ENCODE measurements around the gene CYP1A2.
A peak's percentile ranks its signal among the peaks of the same experiment; 100 is the strongest.

The CYP1A2 gene

DNA sequence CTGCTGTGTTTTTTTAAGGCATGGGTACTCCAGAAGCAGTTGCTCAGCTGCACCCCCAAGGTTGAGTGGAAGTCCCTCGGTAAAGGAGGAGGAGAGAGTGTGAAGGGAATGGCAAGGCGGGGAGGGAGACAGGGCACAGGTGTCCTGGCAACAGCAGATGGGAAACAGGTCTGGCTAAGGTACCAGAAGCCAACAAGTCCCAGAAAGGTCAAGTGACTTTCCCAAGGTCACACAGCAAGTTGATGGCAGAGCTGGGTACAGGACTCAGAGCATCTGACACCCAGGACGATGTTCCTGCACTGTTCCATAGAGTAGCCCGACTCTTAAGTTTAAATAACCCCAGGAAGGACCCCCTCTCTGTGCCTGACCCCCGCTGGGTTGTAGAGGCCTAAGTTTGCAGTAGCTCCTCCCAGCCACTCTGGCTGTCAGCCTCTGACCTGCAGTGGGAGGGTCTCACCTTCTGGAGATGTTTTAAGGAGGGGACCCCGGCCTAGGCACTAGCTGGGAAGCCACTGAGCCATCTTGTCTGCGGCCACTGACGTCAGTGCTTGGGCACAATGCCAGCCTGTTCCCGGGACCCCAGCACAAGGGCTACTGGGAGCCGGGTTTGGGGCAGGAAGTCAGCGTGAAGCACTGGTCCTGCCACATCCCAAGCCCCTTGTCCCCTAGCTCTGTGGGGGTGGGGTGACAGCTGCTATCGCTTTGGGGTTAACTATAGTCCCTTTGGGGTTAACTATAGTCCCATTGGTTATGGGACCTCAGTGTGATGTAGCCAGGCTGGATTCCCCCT is 43.8 kb downstream of the CYP1A2 start:
- DNase-seq (ENCODE audit: low spot score) = no peak
- in situ Hi-C loops (cut with MboI; ENCODE audit: low sequenced_read_pairs, unreplicated experiment) = no loop called here
- no peak for TF ChIP-seq CTCF (IDR thresholded peaks at IDR 0.05; ENCODE audit: borderline replicate concordance, control extremely low read depth, extremely low read depth, insufficient read depth, missing control alignments)

- no peak for DNase-seq (ENCODE audit: low spot score)
- peak; percentile 56 for TF ChIP-seq CTCF (IDR thresholded peaks at IDR 0.05; ENCODE audit: borderline replicate concordance, control extremely low read depth, extremely low read depth, insufficient read depth, missing control alignments)
- in situ Hi-C loops (cut with MboI; ENCODE audit: low sequenced_read_pairs, unreplicated experiment) = no loop called here
These were observed 44.7 kb downstream of the CYP1A2 start for GRCh38 chr15:74793135-74794028.

DNA sequence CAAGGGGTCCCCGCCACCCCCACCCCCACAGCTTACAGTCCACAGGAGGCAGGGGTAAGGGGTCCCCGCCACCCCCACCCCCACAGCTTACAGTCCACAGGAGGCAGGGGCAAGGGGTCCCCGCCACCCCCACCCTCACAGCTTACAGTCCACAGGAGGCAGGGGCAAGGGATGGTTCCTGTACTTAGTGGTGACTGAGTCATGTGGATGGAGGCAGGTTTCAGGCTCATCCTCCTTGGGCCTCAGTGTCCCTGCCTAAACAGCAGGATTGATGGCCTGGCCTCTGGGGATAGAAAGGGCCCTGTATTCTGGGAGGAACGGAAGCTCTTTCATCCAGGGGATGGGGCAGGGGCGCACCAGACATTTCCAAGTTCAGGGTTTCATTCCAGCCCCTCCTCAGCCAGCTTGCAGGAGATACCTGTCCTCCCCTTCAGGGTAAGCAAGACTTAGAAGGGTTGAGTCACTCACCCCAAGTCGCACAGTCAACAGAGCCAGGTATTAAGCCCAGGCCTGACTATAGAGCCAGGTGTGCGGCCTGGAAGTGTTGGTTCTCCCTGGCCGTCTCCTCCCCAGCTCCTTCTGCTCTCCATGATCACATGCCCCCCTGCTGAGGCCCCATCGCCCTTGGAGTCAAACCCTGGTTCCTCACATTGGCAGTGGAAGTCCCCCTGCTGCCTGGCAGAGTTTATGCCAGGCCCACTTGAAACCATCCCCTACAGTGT is 45.8 kb downstream of the CYP1A2 start:
- DNase-seq (ENCODE audit: low spot score) = no peak
- TF ChIP-seq CTCF (IDR thresholded peaks at IDR 0.05; ENCODE audit: borderline replicate concordance, control extremely low read depth, extremely low read depth, insufficient read depth, missing control alignments) = no peak
- in situ Hi-C loops (cut with MboI; ENCODE audit: low sequenced_read_pairs, unreplicated experiment) = no loop called here

DNA sequence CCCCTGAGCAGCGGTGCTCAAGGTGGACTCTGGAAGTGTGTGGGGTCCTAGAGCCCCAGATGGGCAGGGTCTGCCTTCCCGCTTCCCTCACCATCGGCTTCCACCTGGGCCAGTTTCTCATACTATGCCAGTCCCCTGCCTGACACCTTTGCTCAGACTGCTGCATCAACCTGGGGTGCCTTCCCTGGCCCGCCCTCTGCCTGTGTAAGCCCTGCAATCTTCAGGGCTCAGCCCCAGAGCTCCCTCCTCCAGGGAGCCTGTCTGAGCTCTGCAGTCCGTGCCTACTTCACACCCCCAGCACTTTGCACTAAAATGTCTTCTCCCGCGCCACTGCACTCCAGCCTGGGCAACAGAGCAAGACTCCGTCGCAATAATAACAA is 46.3 kb downstream of the CYP1A2 start:
- in situ Hi-C loops (cut with MboI; ENCODE audit: low sequenced_read_pairs, unreplicated experiment) = no loop called here
- no peak for TF ChIP-seq CTCF (IDR thresholded peaks at IDR 0.05; ENCODE audit: borderline replicate concordance, control extremely low read depth, extremely low read depth, insufficient read depth, missing control alignments)
- no peak for DNase-seq (ENCODE audit: low spot score)

DNA sequence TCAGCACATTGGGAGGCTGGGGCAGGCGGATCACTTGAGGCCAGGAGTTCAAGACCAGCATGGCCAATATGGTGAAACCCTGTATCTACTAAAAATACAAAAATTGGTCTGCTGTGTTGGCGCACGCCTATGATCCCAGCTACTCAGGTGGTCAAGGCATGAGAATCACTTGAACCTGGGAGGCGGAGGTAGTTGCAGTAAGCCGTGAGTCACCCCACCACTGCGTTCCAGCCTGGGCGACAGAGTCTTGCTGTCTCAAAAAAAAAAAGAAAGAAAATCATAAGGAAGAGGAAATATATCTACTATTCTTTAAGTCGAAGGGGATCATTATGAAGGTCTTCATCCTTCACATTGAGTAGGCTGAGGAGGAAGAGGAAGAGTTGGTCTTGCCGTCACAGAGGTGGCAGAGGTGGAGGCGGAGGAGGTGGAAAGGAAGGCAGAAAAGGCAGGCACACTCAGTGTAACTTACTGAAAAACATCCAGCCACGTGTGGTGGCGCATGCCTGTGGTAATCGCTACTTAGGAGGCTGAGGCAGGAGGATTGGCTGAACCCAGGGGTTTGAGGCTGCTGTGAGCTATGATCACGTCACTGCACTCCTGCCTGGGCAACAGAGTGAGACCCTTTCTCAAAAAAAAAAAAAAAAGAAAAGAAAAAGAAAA is 47.5 kb downstream of the CYP1A2 start:
- DNase-seq (ENCODE audit: low spot score) = no peak
- TF ChIP-seq CTCF (IDR thresholded peaks at IDR 0.05; ENCODE audit: borderline replicate concordance, control extremely low read depth, extremely low read depth, insufficient read depth, missing control alignments) = no peak
- in situ Hi-C loops (cut with MboI; ENCODE audit: low sequenced_read_pairs, unreplicated experiment) = no loop called here

All from GM13976 (cell line).